Neutrophil (primary cell): ENCODE measurements around the gene SLIT3.

ENCODE experiments used
- H3K27ac ChIP-seq: fragments of 200-600 bp; sonication (generic); 2 replicates; pipeline ENCODE4 v1.5.1; 2016; ENCODE audit warnings: mild to moderate bottlenecking, moderate library complexity
- H3K27me3 ChIP-seq: fragments of 200-600 bp; sonication (generic); 2 replicates; pipeline ENCODE4 v1.6.0; 2016; ENCODE audit warnings: mild to moderate bottlenecking
- H3K36me3 ChIP-seq: fragments of 200-600 bp; sonication (generic); 2 replicates; pipeline ENCODE4 v1.5.1; 2017
- H3K4me1 ChIP-seq, 2 experiments: fragments of 200-600 bp in 1 of 2; sonication (generic) in 1 of 2; 1 replicate in 1 of 2; 2 replicates in 1 of 2; pipeline versions ENCODE4 v1.5.1 to v1.6.1; 2013 to 2016; ENCODE audit warnings: low read depth in 1 of 2, low read length in 1 of 2, mild to moderate bottlenecking in 1 of 2, moderate library complexity in 1 of 2; ENCODE audit not compliant: control insufficient read depth in 1 of 2, insufficient read depth in 1 of 2
- H3K4me3 ChIP-seq, 2 experiments: fragments of 200-600 bp in 1 of 2; sonication (generic) in 1 of 2; 1 replicate in 1 of 2; 2 replicates in 1 of 2; pipeline ENCODE4 v1.5.1; 2013 to 2016; ENCODE audit warnings: low read depth in 1 of 2, low read length in 1 of 2, mild to moderate bottlenecking in 1 of 2, moderate library complexity in 1 of 2
- H3K9me3 ChIP-seq: fragments of 200-600 bp; sonication (generic); 2 replicates; pipeline ENCODE4 v1.5.1; 2016
- CTCF ChIP-seq: fragments of 200-600 bp; sonication (generic); IDR thresholded peaks from 2 replicates; pipeline ENCODE4 v1.5.1; 2016; ENCODE audit warnings: antibody characterized with exemption

Gene SLIT3

GRCh38 chr5:168890816-168891812, 409.8 kb downstream of the SLIT3 start:
- TF ChIP-seq CTCF: no peak
- Histone ChIP-seq H3K9me3 (no peaks in the 10 kb centered on the region), H3K27me3 (no peaks in the 10 kb centered on the region), H3K4me1 (no peaks in the 10 kb centered on the region), H3K4me3 (no peak overlapping the region), H3K36me3 (no peaks in the 10 kb centered on the region), H3K27ac (no peak overlapping the region)

GRCh38 chr5:168889039-168889438, 411.9 kb downstream of the SLIT3 start:
- no peaks in the 10 kb centered on the region for H3K27me3 ChIP-seq
- no peak overlapping the region for H3K4me3 ChIP-seq
- H3K9me3 ChIP-seq: no peaks in the 10 kb centered on the region
- no peak overlapping the region for H3K27ac ChIP-seq
- H3K4me1 ChIP-seq: no peaks in the 10 kb centered on the region
- no peak for TF ChIP-seq CTCF
- no peaks in the 10 kb centered on the region for H3K36me3 ChIP-seq

GRCh38 chr5:168887931-168888330, 413.0 kb downstream of the SLIT3 start:
- H3K36me3 ChIP-seq: no peaks in the 10 kb centered on the region
- no peak overlapping the region for H3K4me3 ChIP-seq
- TF ChIP-seq CTCF: no peak
- H3K27me3 ChIP-seq: no peaks in the 10 kb centered on the region
- H3K9me3 ChIP-seq: no peaks in the 10 kb centered on the region
- H3K4me1 ChIP-seq: no peaks in the 10 kb centered on the region
- H3K27ac ChIP-seq: no peak overlapping the region

GRCh38 chr5:168886157-168886556, 414.8 kb downstream of the SLIT3 start:
- no peaks in the 10 kb centered on the region for H3K9me3 ChIP-seq
- H3K27ac ChIP-seq: no peak overlapping the region
- H3K4me3 ChIP-seq: no peak overlapping the region
- H3K27me3 ChIP-seq: no peaks in the 10 kb centered on the region
- no peak for TF ChIP-seq CTCF
- H3K4me1 ChIP-seq: no peaks in the 10 kb centered on the region
- H3K36me3 ChIP-seq: no peaks in the 10 kb centered on the region

- Histone ChIP-seq H3K9me3 (no peaks in the 10 kb centered on the region), H3K4me1 (no peaks in the 10 kb centered on the region), H3K27ac (no peak overlapping the region), H3K27me3 (no peaks in the 10 kb centered on the region), H3K36me3 (no peaks in the 10 kb centered on the region), H3K4me3 (no peak overlapping the region)
- TF ChIP-seq CTCF: no peak
These were observed 415.4 kb downstream of the SLIT3 start for GRCh38 chr5:168885324-168886120.
